ENCODE results near the gene SYCP1.
"Not testable (repeated sequence)": the region's sequence is repeated elsewhere in the genome, so short reads cannot be mapped to it uniquely, and the experiment has no call there.

The SYCP1 gene, protein sequence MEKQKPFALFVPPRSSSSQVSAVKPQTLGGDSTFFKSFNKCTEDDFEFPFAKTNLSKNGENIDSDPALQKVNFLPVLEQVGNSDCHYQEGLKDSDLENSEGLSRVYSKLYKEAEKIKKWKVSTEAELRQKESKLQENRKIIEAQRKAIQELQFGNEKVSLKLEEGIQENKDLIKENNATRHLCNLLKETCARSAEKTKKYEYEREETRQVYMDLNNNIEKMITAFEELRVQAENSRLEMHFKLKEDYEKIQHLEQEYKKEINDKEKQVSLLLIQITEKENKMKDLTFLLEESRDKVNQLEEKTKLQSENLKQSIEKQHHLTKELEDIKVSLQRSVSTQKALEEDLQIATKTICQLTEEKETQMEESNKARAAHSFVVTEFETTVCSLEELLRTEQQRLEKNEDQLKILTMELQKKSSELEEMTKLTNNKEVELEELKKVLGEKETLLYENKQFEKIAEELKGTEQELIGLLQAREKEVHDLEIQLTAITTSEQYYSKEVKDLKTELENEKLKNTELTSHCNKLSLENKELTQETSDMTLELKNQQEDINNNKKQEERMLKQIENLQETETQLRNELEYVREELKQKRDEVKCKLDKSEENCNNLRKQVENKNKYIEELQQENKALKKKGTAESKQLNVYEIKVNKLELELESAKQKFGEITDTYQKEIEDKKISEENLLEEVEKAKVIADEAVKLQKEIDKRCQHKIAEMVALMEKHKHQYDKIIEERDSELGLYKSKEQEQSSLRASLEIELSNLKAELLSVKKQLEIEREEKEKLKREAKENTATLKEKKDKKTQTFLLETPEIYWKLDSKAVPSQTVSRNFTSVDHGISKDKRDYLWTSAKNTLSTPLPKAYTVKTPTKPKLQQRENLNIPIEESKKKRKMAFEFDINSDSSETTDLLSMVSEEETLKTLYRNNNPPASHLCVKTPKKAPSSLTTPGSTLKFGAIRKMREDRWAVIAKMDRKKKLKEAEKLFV

DNA sequence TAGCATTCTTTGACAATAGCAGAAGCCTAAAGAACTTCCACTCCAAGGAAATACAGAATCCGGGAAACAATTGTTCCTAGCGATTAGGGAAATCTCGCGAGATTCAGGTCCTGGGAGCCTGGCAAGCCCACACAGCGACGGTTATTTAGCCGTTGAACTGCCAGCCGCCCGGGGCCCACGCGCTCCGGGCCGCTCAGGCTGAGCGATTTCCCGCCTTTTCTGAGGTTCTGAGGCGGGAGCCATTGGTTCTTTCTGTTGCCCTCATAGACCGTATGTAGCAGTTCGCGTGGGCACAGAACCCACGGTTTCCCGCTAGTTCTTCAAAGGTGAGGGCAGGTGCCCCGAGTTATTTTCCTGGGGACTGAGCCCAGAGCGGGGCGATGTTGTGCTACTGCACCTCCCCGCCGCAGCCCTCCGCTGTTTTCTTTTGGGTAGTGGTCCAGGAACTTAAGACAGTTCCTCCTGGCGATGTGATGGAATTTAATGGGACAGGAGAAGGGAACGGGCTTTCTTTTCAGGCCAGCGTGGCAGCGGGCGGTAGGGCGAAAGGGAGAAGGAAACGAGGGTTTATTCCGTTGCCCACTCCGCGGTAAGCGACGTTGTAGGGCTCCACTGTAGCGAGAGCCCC is at the start of gene SYCP1:
Gene SYCP1, plus strand, starts transcription at position 171 of the 628 bp plus-strand sequence. CDS start 602 bp downstream, outside the sequence.
- no peak for DNase-seq

DNA sequence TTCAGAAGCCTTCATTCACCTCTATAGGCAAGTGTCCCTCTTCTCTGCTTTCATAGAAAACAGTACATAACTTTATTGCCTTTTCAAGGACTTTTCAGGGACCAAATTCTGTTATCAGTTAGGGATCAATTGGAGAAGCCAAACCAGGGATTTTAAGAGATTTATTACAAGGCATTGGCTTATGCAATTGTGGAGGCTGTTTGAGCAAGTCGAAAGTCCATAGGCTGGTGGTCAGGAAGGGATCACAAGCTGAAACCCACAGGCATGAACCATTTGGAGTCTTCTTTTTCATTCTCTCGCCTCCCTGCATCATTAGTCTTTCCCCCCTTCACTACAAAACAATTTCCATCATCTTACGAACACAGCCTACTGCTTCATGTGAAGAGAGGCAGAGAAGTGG is 34.8 kb upstream of the SYCP1 start:
- DNase-seq: no peak

DNA sequence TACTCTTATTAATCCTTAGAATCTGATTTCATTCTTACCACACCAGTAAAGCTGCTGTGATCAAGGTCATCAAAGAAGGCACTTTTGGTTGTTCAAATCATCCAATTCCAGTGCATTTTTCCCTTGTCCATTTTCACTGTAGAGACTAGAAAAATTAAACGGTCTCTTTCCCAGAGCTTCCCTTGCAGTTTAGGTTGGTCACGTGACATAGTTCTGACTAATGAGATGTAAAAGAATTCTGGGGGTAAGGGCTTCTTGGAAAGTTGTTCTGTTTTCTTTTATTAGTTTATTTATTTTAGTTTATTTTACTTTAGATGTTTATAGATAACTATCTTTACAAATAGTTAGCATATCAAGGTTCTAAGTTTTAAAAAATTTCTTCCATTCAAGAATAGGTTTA is 34.3 kb upstream of the SYCP1 start:
- no peak for DNase-seq

DNA sequence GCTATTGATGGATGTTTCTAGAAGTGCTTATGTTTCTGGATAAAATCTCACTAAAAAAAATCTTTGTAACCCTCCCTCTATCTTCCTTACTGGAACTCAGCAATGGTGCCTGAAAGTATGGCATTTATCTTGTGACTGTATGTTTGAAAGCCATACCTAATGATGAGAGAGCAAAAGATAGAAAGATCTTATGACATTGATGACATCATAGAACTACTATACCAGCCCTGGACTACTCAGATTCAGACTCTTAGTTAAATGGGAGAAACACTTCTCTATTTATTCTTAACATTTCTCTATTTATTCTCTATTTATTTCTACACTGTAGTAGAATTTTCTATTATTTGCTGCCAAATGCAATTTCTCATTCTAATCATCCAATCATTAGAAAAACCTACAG is 32.7 kb upstream of the SYCP1 start:
- no peak for DNase-seq

DNA sequence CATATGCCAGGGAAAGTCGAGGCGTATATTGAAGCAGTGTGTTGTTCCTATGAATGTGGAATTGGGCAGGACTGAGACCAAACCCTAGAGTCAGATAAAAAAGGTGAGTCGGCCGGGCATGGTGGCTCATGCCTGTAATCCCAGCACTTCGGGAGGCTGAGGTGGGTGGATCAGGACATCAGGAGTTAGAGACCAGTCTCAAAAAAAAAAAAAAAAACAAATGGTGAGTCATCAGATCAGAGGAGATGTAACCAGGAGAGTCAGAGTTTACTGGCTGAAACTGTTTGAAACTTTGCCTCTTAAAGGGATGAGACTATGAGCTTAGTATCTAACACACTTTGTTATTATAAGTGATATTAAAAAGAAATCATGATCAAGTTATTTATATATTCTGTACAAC is 26.4 kb upstream of the SYCP1 start:
- peak; percentile 15 for DNase-seq

DNA sequence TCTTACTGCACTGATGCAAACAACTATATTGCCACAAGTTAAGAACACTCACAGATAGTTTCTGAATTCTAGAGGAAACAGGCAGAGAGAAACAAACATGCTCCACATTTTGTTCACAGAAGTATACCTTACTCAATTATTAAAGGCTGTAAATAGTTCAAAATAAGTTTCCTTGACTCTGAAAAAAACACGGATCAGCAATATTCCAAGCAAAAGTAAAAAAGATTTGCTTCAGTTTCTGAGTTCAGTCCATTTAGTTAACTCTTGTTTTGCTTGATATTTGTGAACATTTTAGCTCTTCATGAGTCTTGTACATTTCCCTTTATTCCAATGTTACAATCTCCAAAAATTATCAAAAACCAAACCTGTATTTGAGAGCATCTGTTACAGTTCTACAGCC is 24.6 kb upstream of the SYCP1 start:
- not testable (repeated sequence) for DNase-seq

DNA sequence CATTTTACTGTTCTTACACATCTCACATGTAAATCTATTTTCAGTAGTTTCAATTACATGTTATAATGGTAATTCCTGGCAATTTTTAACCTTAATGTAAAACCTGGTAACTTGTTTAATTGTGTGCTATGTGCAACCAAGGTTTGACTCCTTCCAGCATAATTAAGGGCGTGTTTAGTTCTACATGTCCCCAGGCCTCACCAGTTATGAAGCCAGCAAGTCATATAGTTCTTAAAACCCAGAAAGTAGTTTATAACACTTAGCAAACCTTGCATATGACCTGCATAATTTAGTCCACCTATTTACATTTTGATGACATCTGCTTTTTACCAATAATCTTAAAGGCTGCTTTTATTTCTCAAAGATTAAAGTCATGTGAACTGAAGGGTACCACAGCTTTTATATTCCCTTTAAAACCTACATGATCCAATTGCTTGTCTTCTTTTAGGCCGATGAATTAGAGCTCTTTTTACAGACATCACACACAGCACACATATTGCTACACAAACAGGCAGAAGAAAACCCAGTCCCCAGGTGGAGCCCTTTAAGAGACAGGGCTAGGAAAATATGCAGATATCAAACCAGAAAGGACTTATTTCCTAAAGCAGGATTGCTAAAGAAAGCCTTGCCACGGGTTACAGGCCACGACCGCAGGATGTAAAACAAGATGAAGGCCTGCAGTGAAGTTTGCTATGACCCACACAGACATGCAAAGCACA is 23.2 kb upstream of the SYCP1 start:
- DNase-seq: no peak

DNA sequence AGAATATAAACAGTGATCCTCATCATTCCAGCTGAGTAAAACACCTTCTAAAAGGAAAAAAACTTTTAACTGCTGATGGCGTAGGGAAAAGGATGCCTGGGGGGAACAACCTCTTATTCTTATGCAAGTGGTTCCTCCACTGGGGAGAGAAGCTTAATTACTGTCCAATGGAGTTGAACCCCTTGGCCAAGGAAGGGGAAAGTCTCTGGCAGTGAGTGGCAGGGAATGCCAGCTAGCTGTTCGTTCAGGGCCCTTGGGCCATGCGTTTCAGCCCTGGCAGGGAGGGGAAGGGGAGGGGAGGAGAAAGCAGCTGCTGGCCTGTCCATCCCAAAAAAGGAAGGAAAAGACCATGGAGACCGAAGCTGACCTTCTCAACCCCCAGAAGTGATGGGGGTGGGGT is 22.6 kb upstream of the SYCP1 start:
- no peak for DNase-seq

DNA sequence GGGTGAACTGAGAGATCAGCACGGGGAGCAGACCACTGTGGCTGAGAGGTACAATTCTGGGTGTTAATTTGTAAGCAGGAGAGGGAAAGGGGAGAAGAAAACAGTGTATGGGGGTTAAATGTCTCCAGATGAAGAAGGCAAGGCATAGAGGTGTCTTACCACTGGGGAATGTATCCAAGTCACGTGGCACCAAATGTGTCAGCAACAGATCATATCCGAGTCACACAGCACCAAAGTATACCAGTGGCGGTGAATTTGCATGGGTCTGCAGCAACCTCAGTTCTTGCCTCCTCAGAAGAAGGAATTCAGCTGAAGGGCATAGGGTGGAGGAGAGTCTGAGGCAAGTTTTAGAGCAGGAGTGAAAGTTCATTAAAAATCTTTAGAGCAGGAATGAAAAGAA is 21.2 kb upstream of the SYCP1 start:
- peak; percentile 26 for DNase-seq

DNA sequence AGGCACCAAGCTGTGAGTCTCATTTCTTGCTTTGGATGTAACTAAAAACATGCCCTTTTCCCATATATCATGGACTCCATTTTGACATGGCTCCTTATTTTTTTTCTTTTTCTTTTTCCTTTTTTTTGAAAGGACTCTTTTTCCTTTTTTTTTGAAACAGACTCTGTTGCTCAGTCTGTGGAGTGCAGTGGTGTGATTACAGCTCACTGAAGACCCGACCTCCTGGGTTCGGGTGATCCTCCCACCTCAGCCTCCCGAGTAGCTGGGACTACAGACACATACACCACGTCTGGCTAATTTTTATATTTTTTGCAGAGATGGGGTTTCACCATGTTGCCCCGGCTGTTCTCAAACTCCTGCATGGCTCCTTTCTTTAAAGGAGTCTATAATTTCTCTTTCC is 10.4 kb upstream of the SYCP1 start:
- DNase-seq: no peak

DNA sequence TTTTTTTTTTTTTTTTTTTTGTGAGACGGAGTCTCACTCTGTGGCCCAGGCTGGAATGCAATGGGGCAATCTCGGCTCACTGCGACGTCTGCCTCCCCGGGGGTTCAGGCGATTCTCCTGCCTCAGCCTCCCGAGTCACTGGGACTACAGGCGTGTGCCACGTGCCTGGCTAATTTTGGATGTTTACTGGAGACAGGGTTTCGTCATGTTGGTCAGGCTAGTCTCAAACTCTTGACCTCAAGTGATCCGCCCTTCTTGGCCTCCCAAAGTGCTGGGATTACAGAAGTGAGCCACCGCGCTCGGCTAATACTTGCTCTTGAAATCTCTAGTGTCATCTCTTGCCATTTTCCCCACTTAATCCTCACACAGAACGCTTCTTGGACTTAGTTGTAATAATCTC is 1.1 kb upstream of the SYCP1 start:
- no peak for DNase-seq

DNA sequence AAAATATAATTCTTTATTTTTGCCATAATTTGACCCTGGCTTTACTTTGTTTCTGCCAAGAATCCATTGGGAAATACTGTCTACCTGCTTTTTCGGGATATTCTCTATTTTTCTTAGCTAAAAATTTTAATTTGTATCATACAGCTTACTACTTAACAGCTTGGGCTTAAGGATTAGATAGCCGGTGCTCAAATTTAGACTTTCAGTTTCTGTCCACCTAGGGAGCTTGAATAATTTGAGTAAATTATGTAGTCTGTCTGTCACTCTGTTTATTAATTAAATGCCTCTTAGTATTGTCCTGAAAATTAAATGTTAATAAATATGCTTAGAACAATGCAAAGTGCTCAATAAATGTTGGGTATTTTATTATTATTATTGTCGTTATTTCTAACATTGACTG is 6.7 kb downstream of the SYCP1 start:
- DNase-seq: no peak

DNA sequence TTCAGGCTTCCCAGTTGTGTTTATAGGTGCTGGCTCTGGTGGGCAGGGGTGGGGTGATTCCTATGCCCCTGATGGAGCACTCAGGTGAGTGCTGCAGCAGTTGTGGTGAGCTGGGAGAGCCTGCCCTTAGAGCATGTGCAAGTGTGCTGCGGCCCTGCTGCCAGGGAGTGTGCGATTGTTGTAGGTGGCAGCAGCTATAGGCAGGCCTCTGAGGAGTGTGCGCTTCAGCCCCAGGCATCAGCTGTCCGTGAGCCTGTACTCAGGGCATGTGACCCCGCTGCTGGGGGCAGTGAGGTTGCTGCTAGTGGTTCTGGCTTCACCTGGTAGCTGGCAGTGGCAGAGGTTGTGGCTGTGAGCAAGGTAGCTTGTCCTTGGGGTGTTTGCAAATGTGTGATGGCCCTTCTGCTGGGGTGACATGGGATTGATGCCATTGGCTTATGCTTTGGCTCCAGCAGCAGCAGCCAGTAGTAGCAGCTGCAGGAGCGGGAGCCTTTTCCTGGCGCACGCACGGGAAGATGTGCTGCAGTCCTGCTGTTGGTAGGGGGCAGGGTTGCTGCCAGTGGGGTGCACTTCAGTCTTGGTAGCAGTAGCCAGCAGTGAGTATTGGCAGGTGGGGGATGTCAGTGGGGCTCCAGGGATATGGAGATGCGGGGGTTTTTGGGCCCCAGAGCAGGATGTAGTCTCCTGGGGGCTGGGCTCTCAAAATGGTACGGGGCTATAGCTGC is 37.7 kb downstream of the SYCP1 start:
- no peak for DNase-seq

DNA sequence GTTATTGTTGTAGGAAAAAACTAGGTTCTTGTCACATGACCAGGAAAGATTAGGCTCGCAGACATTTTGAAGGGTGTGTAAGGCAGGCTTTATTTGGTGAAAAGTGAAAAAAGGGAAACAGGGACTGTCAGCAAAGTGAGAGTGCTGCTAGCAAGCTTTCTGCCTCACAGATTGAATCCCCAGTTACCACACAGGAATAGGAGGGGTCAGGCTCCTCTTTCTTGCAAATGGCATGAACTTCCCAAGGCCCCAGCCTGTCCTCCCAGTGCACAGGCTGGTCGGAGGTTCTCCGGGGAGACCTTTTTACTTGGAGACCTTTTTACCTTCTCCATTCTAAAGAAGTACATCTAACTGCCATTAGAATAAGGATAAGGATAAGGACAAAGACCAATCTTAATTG is 42.1 kb downstream of the SYCP1 start:
- DNase-seq: no peak

DNA sequence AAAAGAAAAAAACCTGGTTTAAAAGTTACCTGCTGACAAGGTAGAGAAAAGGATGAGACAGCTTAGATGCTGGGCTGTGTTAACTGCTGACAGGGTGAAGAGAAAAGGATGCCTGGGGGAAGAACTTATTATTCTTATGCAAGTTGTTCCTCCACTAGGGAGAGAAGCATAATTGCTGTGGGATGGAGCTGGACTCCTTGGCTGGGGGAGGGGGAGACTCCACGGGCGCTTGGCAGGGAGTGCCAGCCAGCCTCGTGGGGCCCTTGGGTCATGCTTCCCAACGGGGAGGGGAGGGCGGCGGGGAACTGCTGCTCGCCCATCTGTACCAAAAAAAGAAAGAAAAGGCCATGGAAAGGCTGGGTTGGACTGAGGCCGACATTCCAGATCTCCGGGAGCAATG is 47.2 kb downstream of the SYCP1 start:
- DNase-seq: no peak

DNA sequence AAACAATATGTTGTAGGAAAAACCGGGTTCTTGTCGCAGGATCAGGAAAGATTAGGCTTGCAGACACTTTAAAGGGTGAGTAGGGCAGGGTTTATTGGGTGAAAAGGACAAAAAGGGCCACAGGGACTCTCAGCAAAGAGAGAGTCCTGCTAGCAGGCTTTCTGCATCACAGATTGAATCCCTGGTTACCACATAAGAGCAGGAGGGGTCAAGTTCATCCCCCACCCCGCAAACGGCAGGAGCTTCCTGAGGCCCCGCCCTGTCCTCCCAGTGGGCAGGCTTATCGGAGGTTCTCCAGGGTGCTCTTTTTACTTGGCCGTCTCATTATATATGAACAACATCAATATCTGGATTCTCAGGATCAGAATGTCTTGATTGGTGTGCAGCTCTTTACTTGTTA is 47.7 kb downstream of the SYCP1 start:
- no peak for DNase-seq

DNA sequence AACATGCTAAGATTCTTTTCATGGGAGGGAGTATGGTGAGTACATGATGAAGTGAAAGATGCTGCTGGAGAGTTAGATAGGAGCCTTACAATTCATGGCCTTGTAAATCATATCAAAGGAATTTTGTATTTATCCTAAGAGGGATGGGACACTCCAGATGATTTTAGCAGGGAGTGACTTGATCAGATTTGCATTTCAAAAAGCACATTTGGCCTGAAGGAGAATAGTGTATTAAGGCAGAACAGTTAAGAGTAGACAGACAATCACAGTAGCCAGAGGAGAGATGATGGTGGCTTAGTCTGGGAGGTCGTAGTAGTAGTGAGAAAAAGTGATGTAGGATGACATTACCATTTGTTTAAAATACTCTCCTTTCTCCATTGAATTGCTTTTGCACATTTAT is 48.8 kb downstream of the SYCP1 start:
- no peak for DNase-seq

DNA sequence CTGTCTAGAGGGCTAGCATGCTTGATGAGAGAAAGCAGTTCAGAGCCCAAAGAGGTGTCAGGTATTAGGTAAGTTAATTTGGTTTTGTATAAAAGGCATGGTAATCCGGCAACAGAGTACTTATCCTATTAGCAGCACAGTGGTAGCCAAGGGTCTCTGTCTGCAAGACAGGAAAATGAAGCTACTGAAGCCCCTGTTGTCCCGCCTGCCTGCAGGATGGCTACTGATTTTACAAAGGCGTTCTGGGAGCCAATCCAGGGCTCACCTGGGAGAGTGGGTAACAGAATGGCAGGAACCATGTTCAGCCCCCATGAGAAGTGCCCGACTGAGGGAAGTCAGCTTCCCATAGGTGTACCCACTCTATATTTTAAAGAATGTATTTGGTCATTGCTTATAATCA is 61.1 kb downstream of the SYCP1 start:
- DNase-seq: not testable (repeated sequence)

DNA sequence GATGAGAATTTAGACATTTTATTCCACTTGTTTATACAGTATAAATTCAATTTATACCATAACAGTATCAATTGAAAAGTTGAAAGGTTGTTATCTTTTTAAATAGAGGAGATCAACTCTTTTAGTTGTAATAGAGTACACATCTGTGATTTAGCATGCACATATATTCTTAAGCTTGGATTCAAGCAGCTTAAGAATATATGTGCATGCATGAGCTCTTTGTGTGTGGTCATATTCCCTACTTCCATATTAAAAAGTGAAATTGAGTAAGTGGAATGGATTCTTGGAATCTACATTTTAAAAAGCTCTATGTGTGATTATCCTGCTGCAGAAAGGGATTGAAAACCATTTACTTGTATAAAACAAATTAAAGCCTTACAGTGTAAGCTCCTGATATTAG is 71.9 kb downstream of the SYCP1 start:
- no peak for DNase-seq

DNA sequence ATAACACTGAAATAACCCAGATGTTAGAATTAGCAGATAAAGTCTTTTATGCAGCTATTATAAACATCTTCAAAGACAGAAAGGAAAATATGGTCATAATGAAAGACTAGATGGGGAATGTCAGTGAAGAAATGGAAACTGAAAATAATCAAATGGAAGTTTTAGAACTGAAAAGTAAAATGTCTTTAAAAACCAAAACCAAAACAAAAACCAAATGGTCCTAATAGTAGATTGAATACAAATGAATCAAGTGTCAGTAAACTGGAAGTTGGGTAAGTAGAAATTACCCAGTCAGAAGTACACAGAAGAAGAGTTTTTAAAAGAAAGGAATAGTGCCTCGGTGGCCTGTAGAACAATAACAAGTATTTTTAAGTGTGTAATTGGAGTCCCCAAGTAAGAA is 72.7 kb downstream of the SYCP1 start:
- no peak for DNase-seq

DNA sequence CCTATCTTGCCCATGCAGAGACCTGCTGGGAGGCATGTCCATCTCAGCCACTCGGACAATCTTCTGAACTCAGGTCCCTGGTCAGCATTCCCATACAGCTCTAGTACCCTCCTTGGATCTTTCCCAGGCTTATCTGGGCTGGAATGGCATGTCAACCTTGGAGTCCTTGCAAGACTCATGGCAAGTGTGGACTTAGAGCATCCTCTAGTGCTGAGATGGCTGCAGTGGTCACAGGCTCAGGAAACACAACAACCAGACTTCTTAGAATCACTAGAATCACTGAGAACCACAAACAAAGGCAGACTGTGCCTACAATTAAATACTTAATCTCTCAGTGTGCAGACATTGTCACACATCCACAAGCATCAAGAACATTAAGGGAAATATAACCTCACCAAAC is 101.9 kb downstream of the SYCP1 start:
- peak; percentile 9 for DNase-seq

DNA sequence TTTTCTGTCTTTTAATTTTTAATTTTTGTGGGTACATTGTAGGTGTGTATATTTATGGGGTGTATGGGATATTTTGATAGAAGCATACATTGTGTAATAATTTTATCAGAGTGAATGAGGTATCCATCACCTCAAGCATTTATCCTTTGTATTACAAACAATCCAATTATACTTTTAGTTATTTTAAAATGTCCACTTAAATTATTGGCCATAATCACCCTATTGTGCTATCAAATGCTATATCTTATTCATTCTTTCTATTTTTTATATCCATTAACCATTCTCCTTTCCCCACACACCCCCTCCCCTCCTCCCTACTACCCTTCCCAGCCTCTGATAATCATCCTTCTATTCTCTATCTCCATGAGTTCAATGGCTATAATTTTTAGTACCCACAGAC is 104.8 kb downstream of the SYCP1 start:
- DNase-seq: no peak

All from EL (cell line).